ENCODE measurements around the gene EHD1. TPM values are rescaled to one million over a fixed set of nuclear protein-coding genes. Genes with fewer than 3 reads are reported as not detected.
A peak's percentile ranks its signal among the peaks of the same experiment; 100 is the strongest.

Gene EHD1
- total RNA-seq, 4 donors from 2014 or later: 47.8 to 85.4 (median 76.8) TPM

- no peaks in the 10 kb centered on the region for H3K9me3 ChIP-seq
- peaks cover 22% of the 10 kb centered on the region for H3K4me1 ChIP-seq
- H3K4me3 ChIP-seq: peak within 1 kb of the TSS; percentile 96
- H3K27me3 ChIP-seq: no peaks in the 10 kb centered on the region
- peak within 1 kb of the TSS; percentile 88 for H3K27ac ChIP-seq
- peaks cover 11% of the 10 kb centered on the region for H3K36me3 ChIP-seq
- TF ChIP-seq POLR2AphosphoS5 (IDR thresholded peaks at IDR 0.05) (peak in 2 of 3 donors; percentile 27 to 80), POLR2A (IDR thresholded peaks at IDR 0.05) (peak in 1 of 2 donors; percentile 46), CTCF (IDR thresholded peaks at IDR 0.05) (no peak)
- peak; percentile 95 to 96 for DNase-seq (ENCODE audit: low spot score in 2 of 2)
- under 1% methylated on average over 32 of the region's 47 CpGs for WGBS
These were observed 45.8 kb upstream of the EHD1 start, which contains the start of gene PPP2R5B for GRCh38 chr11:64923944-64924909. PPP2R5B (plus strand) TSS chr11:64924689; CDS start chr11:64925735, 1,046 bp downstream.

- Histone ChIP-seq H3K4me1 (peaks cover 29% of the 10 kb centered on the region), H3K9me3 (no peaks in the 10 kb centered on the region), H3K27me3 (no peaks in the 10 kb centered on the region), H3K36me3 (peaks cover 3% of the 10 kb centered on the region), H3K4me3 (no peak overlapping the region), H3K27ac (no peak overlapping the region)
- no peak for TF ChIP-seq EP300 (IDR thresholded peaks at IDR 0.05)
- DNase-seq (ENCODE audit: low spot score in 2 of 2): peak in 1 of 2 donors; percentile 77
- 86% methylated on average over 7 of the region's 11 CpGs for WGBS
These were observed 44.8 kb upstream of the EHD1 start for GRCh38 chr11:64923151-64923661.

GRCh38 chr11:64921384-64921783 is 43.0 kb upstream of the EHD1 start:
- Histone ChIP-seq H3K36me3 (no peaks in the 10 kb centered on the region), H3K27ac (no peak overlapping the region), H3K27me3 (no peaks in the 10 kb centered on the region), H3K4me1 (peaks cover 38% of the 10 kb centered on the region), H3K9me3 (no peaks in the 10 kb centered on the region), H3K4me3 (no peak overlapping the region)
- peak in 1 of 2 donors; percentile 59 for DNase-seq (ENCODE audit: low spot score in 2 of 2)
- 100% methylated on average over 2 of the region's 3 CpGs for WGBS
- TF ChIP-seq POLR2A (IDR thresholded peaks at IDR 0.05) (no peak), EP300 (IDR thresholded peaks at IDR 0.05) (no peak), POLR2AphosphoS5 (IDR thresholded peaks at IDR 0.05) (no peak), CTCF (IDR thresholded peaks at IDR 0.05) (no peak)

- no peak for DNase-seq (ENCODE audit: low spot score in 2 of 2)
- Histone ChIP-seq H3K9me3 (no peaks in the 10 kb centered on the region), H3K4me3 (no peak overlapping the region), H3K27ac (no peak overlapping the region), H3K27me3 (no peaks in the 10 kb centered on the region), H3K4me1 (peaks cover 40% of the 10 kb centered on the region), H3K36me3 (no peaks in the 10 kb centered on the region)
- 90% methylated on average over 2 of the region's 2 CpGs for WGBS
- TF ChIP-seq CTCF (IDR thresholded peaks at IDR 0.05) (no peak), EP300 (IDR thresholded peaks at IDR 0.05) (no peak), POLR2AphosphoS5 (IDR thresholded peaks at IDR 0.05) (no peak), POLR2A (IDR thresholded peaks at IDR 0.05) (no peak)
These were observed 41.7 kb upstream of the EHD1 start for GRCh38 chr11:64920124-64920523.

- Histone ChIP-seq H3K27me3 (no peaks in the 10 kb centered on the region), H3K4me1 (peaks cover 39% of the 10 kb centered on the region), H3K9me3 (no peaks in the 10 kb centered on the region), H3K36me3 (no peaks in the 10 kb centered on the region), H3K27ac (no peak overlapping the region), H3K4me3 (no peak overlapping the region)
- TF ChIP-seq CTCF (IDR thresholded peaks at IDR 0.05) (no peak), POLR2A (IDR thresholded peaks at IDR 0.05) (no peak), POLR2AphosphoS5 (IDR thresholded peaks at IDR 0.05) (no peak)
- DNase-seq (ENCODE audit: low spot score in 2 of 2): no peak
- 77% methylated on average over 8 of the region's 8 CpGs for WGBS
These were observed 41.2 kb upstream of the EHD1 start for GRCh38 chr11:64919627-64920026.
